IPS-18a (cell line): Measurements from ENCODE around the gene TMEM255B.

Experiments
- H3K27ac ChIP-seq: one replicate; pipeline ENCODE4 v1.5.1; 2013; ENCODE audit warnings: low read length
- H3K27me3 ChIP-seq: one replicate; pipeline ENCODE4 v1.6.1; 2013; ENCODE audit warnings: mild to moderate bottlenecking, low read length; ENCODE audit not compliant: control insufficient read depth, insufficient read depth
- H3K36me3 ChIP-seq: one replicate; pipeline ENCODE4 v1.6.1; 2013; ENCODE audit warnings: low read depth, low read length; ENCODE audit not compliant: control insufficient read depth
- H3K4me1 ChIP-seq: one replicate; pipeline ENCODE4 v1.6.1; 2013; ENCODE audit warnings: low read depth, low read length; ENCODE audit not compliant: control insufficient read depth
- H3K4me3 ChIP-seq: one replicate; pipeline ENCODE4 v1.5.1; 2013; ENCODE audit warnings: low read length
- H3K9ac ChIP-seq: one replicate; pipeline ENCODE4 v1.6.1; 2013; ENCODE audit warnings: mild to moderate bottlenecking, low read length, moderate library complexity
- H3K9me3 ChIP-seq: one replicate; pipeline ENCODE4 v1.6.1; 2013; ENCODE audit warnings: low read depth, low read length; ENCODE audit not compliant: control insufficient read depth

TMEM255B gene

GRCh38 chr13:113764793-113765563, 6.0 kb downstream of the TMEM255B start:
- Histone ChIP-seq H3K4me1 (peaks cover 4% of the 10 kb centered on the region), H3K9ac (no peak overlapping the region), H3K27ac (no peak overlapping the region), H3K27me3 (peaks cover 21% of the 10 kb centered on the region), H3K9me3 (no peaks in the 10 kb centered on the region), H3K4me3 (no peak overlapping the region), H3K36me3 (no peaks in the 10 kb centered on the region)

- Histone ChIP-seq H3K27me3 (peaks cover 15% of the 10 kb centered on the region), H3K9me3 (no peaks in the 10 kb centered on the region), H3K4me1 (peaks cover 4% of the 10 kb centered on the region), H3K4me3 (no peak overlapping the region), H3K36me3 (no peaks in the 10 kb centered on the region), H3K27ac (no peak overlapping the region), H3K9ac (no peak overlapping the region)
Measured at GRCh38 chr13:113765564-113765910, 6.5 kb downstream of the TMEM255B start.

- H3K4me1 ChIP-seq = peaks cover 4% of the 10 kb centered on the region
Measured at GRCh38 chr13:113766035-113766800, 7.2 kb downstream of the TMEM255B start.

GRCh38 chr13:113767366-113767765, 8.3 kb downstream of the TMEM255B start:
- no peak overlapping the region for H3K27ac ChIP-seq
- no peak overlapping the region for H3K4me3 ChIP-seq
- no peaks in the 10 kb centered on the region for H3K36me3 ChIP-seq
- peaks cover 4% of the 10 kb centered on the region for H3K4me1 ChIP-seq
- H3K9me3 ChIP-seq = no peaks in the 10 kb centered on the region
- H3K27me3 ChIP-seq = no peaks in the 10 kb centered on the region
- no peak overlapping the region for H3K9ac ChIP-seq

More at GRCh38 chr13:113766035-113766800, 7.2 kb downstream of the TMEM255B start:
- Histone ChIP-seq H3K9me3 (no peaks in the 10 kb centered on the region), H3K36me3 (no peaks in the 10 kb centered on the region), H3K4me3 (no peak overlapping the region), H3K9ac (no peak overlapping the region), H3K27ac (no peak overlapping the region), H3K27me3 (peaks cover 8% of the 10 kb centered on the region)

- H3K9ac ChIP-seq = no peak overlapping the region
- H3K27me3 ChIP-seq = no peaks in the 10 kb centered on the region
- no peaks in the 10 kb centered on the region for H3K9me3 ChIP-seq
- peaks cover 4% of the 10 kb centered on the region for H3K4me1 ChIP-seq
- no peak overlapping the region for H3K4me3 ChIP-seq
- no peaks in the 10 kb centered on the region for H3K36me3 ChIP-seq
- H3K27ac ChIP-seq = no peak overlapping the region
Measured at GRCh38 chr13:113768018-113768905, 9.2 kb downstream of the TMEM255B start.

- Histone ChIP-seq H3K27ac (no peak overlapping the region), H3K4me3 (no peak overlapping the region), H3K4me1 (peaks cover 4% of the 10 kb centered on the region), H3K9me3 (no peaks in the 10 kb centered on the region), H3K9ac (no peak overlapping the region), H3K27me3 (no peaks in the 10 kb centered on the region), H3K36me3 (no peaks in the 10 kb centered on the region)
Measured at GRCh38 chr13:113769106-113769505, 10.1 kb downstream of the TMEM255B start.

- Histone ChIP-seq H3K36me3 (no peaks in the 10 kb centered on the region), H3K4me3 (no peak overlapping the region), H3K9ac (no peak overlapping the region), H3K4me1 (peaks cover 4% of the 10 kb centered on the region), H3K9me3 (no peaks in the 10 kb centered on the region), H3K27me3 (no peaks in the 10 kb centered on the region), H3K27ac (no peak overlapping the region)
Measured at GRCh38 chr13:113769881-113770280, 10.9 kb downstream of the TMEM255B start.

- peaks cover 4% of the 10 kb centered on the region for H3K4me1 ChIP-seq
- H3K27ac ChIP-seq = no peak overlapping the region
- H3K27me3 ChIP-seq = no peaks in the 10 kb centered on the region
Measured at GRCh38 chr13:113770441-113770840, 11.4 kb downstream of the TMEM255B start.

GRCh38 chr13:113770937-113771336, 11.9 kb downstream of the TMEM255B start:
- no peak overlapping the region for H3K4me3 ChIP-seq
- no peaks in the 10 kb centered on the region for H3K9me3 ChIP-seq
- H3K9ac ChIP-seq = no peak overlapping the region
- no peak overlapping the region for H3K27ac ChIP-seq
- no peaks in the 10 kb centered on the region for H3K36me3 ChIP-seq
- no peaks in the 10 kb centered on the region for H3K27me3 ChIP-seq
- peaks cover 1% of the 10 kb centered on the region for H3K4me1 ChIP-seq

More at GRCh38 chr13:113770441-113770840, 11.4 kb downstream of the TMEM255B start:
- Histone ChIP-seq H3K9ac (no peak overlapping the region), H3K9me3 (no peaks in the 10 kb centered on the region), H3K4me3 (no peak overlapping the region), H3K36me3 (no peaks in the 10 kb centered on the region)

- Histone ChIP-seq H3K9me3 (no peaks in the 10 kb centered on the region), H3K4me3 (no peak overlapping the region), H3K27ac (no peak overlapping the region), H3K36me3 (no peaks in the 10 kb centered on the region), H3K9ac (no peak overlapping the region), H3K4me1 (no peaks in the 10 kb centered on the region), H3K27me3 (peaks cover 2% of the 10 kb centered on the region)
Measured at GRCh38 chr13:113771709-113772331, 12.8 kb downstream of the TMEM255B start.
